ENCODE measurements around the gene NPR1. TPM values are rescaled to one million over a fixed set of nuclear protein-coding genes. Genes with fewer than 3 reads are reported as not detected.

NPR1 gene
- total and polyA plus RNA-seq, 2 of the 13 experiments (the other 11 are each of a cell fraction or from before 2014, with no cell fraction given): not detected

DNA sequence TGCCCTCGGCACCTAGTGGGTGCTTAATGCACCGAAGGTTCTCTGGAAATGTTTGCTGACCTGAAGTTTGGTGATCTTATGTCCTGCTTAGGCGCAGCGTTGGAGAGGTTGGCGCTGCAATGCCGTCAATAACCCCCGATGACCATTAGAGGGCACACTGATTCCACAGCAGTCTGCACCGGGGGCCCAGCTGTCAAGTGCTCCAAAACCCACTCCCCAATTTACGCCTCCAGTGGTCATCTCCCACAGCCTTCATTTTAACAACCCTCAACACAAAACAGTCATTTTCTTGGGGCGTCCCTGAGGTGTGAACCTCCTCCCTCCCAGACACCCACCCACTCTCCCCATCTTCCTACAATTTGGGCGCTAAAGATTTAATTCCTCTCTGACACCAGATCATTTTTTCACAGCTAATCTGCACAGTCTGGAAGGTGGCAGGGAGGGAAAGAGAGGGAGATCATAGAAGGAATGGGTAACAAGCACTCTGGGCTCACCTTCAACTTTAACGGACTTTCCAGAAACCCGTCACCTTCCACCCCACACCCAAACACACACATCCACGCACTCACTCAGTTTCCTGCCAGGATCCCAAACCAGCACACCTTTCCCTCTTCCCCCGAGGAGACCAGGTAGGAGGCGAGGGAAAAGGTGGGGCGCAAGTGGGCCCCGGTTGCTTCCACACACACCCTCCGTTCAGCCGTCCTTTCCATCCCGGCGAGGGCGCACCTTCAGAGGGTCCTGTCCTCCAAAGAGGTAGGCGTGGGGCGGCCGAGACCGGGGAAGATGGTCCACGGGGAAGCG lies 570 bp upstream of the NPR1 start (continued):
- TF ChIP-seq, protein P1, sequence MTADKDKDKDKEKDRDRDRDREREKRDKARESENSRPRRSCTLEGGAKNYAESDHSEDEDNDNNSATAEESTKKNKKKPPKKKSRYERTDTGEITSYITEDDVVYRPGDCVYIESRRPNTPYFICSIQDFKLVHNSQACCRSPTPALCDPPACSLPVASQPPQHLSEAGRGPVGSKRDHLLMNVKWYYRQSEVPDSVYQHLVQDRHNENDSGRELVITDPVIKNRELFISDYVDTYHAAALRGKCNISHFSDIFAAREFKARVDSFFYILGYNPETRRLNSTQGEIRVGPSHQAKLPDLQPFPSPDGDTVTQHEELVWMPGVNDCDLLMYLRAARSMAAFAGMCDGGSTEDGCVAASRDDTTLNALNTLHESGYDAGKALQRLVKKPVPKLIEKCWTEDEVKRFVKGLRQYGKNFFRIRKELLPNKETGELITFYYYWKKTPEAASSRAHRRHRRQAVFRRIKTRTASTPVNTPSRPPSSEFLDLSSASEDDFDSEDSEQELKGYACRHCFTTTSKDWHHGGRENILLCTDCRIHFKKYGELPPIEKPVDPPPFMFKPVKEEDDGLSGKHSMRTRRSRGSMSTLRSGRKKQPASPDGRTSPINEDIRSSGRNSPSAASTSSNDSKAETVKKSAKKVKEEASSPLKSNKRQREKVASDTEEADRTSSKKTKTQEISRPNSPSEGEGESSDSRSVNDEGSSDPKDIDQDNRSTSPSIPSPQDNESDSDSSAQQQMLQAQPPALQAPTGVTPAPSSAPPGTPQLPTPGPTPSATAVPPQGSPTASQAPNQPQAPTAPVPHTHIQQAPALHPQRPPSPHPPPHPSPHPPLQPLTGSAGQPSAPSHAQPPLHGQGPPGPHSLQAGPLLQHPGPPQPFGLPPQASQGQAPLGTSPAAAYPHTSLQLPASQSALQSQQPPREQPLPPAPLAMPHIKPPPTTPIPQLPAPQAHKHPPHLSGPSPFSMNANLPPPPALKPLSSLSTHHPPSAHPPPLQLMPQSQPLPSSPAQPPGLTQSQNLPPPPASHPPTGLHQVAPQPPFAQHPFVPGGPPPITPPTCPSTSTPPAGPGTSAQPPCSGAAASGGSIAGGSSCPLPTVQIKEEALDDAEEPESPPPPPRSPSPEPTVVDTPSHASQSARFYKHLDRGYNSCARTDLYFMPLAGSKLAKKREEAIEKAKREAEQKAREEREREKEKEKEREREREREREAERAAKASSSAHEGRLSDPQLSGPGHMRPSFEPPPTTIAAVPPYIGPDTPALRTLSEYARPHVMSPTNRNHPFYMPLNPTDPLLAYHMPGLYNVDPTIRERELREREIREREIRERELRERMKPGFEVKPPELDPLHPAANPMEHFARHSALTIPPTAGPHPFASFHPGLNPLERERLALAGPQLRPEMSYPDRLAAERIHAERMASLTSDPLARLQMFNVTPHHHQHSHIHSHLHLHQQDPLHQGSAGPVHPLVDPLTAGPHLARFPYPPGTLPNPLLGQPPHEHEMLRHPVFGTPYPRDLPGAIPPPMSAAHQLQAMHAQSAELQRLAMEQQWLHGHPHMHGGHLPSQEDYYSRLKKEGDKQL (CRISPR knock-in tag; IDR thresholded peaks at IDR 0.05; ENCODE audit: low read depth): no peak
- TF ChIP-seq ZNF781 (CRISPR knock-in tag; IDR thresholded peaks at IDR 0.05; ENCODE audit: borderline replicate concordance, not compliant biosample characterization): no peak
- TF ChIP-seq MED8 (CRISPR knock-in tag; IDR thresholded peaks at IDR 0.05; ENCODE audit: insufficient replicate concordance): no peak
- TF ChIP-seq CREB1 (IDR thresholded peaks at IDR 0.05): no peak
- TF ChIP-seq CREB1 (CRISPR knock-in tag; IDR thresholded peaks at IDR 0.05): no peak
- TF ChIP-seq ZNF143 (CRISPR knock-in tag; IDR thresholded peaks at IDR 0.05): no peak
- no peak for TF ChIP-seq ZNF441 (CRISPR knock-in tag; IDR thresholded peaks at IDR 0.05; ENCODE audit: borderline replicate concordance)
- TF ChIP-seq ZNF780A (CRISPR knock-in tag; IDR thresholded peaks at IDR 0.05): no peak
- TF ChIP-seq, protein P2, sequence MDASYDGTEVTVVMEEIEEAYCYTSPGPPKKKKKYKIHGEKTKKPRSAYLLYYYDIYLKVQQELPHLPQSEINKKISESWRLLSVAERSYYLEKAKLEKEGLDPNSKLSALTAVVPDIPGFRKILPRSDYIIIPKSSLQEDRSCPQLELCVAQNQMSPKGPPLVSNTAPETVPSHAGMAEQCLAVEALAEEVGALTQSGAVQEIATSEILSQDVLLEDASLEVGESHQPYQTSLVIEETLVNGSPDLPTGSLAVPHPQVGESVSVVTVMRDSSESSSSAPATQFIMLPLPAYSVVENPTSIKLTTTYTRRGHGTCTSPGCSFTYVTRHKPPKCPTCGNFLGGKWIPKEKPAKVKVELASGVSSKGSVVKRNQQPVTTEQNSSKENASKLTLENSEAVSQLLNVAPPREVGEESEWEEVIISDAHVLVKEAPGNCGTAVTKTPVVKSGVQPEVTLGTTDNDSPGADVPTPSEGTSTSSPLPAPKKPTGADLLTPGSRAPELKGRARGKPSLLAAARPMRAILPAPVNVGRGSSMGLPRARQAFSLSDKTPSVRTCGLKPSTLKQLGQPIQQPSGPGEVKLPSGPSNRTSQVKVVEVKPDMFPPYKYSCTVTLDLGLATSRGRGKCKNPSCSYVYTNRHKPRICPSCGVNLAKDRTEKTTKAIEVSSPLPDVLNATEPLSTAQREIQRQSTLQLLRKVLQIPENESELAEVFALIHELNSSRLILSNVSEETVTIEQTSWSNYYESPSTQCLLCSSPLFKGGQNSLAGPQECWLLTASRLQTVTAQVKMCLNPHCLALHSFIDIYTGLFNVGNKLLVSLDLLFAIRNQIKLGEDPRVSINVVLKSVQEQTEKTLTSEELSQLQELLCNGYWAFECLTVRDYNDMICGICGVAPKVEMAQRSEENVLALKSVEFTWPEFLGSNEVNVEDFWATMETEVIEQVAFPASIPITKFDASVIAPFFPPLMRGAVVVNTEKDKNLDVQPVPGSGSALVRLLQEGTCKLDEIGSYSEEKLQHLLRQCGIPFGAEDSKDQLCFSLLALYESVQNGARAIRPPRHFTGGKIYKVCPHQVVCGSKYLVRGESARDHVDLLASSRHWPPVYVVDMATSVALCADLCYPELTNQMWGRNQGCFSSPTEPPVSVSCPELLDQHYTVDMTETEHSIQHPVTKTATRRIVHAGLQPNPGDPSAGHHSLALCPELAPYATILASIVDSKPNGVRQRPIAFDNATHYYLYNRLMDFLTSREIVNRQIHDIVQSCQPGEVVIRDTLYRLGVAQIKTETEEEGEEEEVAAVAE (CRISPR knock-in tag; IDR thresholded peaks at IDR 0.05; ENCODE audit: borderline replicate concordance): no peak
- TF ChIP-seq, protein P3, sequence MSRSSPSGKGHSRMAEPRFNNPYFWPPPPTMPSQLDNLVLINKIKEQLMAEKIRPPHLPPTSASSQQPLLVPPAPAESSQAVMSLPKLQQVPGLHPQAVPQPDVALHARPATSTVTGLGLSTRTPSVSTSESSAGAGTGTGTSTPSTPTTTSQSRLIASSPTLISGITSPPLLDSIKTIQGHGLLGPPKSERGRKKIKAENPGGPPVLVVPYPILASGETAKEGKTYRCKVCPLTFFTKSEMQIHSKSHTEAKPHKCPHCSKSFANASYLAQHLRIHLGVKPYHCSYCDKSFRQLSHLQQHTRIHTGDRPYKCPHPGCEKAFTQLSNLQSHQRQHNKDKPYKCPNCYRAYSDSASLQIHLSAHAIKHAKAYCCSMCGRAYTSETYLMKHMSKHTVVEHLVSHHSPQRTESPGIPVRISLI (CRISPR knock-in tag; IDR thresholded peaks at IDR 0.05; ENCODE audit: borderline replicate concordance): no peak
- TF ChIP-seq ZKSCAN1 (IDR thresholded peaks at IDR 0.05; ENCODE audit: low read length): 0 out of 2 replicates have a peak, but pooled peaks have one; percentile 27
- TF ChIP-seq, protein P4, sequence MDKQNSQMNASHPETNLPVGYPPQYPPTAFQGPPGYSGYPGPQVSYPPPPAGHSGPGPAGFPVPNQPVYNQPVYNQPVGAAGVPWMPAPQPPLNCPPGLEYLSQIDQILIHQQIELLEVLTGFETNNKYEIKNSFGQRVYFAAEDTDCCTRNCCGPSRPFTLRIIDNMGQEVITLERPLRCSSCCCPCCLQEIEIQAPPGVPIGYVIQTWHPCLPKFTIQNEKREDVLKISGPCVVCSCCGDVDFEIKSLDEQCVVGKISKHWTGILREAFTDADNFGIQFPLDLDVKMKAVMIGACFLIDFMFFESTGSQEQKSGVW (CRISPR knock-in tag; IDR thresholded peaks at IDR 0.05; ENCODE audit: borderline replicate concordance): no peak
- no peak for TF ChIP-seq MIER3 (CRISPR knock-in tag; IDR thresholded peaks at IDR 0.05; ENCODE audit: borderline replicate concordance)
- TF ChIP-seq, protein P5, sequence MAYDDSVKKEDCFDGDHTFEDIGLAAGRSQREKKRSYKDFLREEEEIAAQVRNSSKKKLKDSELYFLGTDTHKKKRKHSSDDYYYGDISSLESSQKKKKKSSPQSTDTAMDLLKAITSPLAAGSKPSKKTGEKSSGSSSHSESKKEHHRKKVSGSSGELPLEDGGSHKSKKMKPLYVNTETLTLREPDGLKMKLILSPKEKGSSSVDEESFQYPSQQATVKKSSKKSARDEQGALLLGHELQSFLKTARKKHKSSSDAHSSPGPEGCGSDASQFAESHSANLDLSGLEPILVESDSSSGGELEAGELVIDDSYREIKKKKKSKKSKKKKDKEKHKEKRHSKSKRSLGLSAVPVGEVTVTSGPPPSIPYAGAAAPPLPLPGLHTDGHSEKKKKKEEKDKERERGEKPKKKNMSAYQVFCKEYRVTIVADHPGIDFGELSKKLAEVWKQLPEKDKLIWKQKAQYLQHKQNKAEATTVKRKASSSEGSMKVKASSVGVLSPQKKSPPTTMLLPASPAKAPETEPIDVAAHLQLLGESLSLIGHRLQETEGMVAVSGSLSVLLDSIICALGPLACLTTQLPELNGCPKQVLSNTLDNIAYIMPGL (CRISPR knock-in tag; IDR thresholded peaks at IDR 0.05; ENCODE audit: borderline replicate concordance in 1 of 2, low read depth in 1 of 2): 0 out of 4 replicates have a peak, but pooled peaks of 1 of the 2 experiments have one; percentile 36

Measured in HepG2 (cell line).